GM12892 (cell line): ENCODE measurements around the gene TMPRSS2.

ENCODE experiments used
- DNase-seq: peaks from one replicate; pipeline ENCODE4 v3.0.0; 2011; ENCODE audit not compliant: insufficient read length
- FAIRE-seq: peaks from 2 replicates; lab custom pipeline; 2011; peaks lifted over from hg19 to GRCh38; lab: Jason Lieb, UNC
- POLR2A ChIP-seq: IDR thresholded peaks from 2 replicates; pipeline ENCODE4 v1.6.1; 2011; ENCODE audit warnings: low read depth, low read length, control low read depth
- POLR2AphosphoS5 ChIP-seq: IDR thresholded peaks from 2 replicates; pipeline ENCODE4 v1.6.1; 2011; ENCODE audit warnings: low read depth, low read length, control low read depth
- TAF1 ChIP-seq: IDR thresholded peaks from 2 replicates; pipeline ENCODE4 v1.6.1; 2011; ENCODE audit warnings: low read depth, mild to moderate bottlenecking, control low read depth, low read length, borderline replicate concordance

TMPRSS2 gene

GRCh38 chr21:41508415-41509144 lies 622 bp upstream of the TMPRSS2 start:
- FAIRE-seq (no peak), DNase-seq (no peak)
- TF ChIP-seq TAF1 (no peak), POLR2A (no peak), POLR2AphosphoS5 (no peak)

- TF ChIP-seq POLR2A: no peak
- TF ChIP-seq POLR2AphosphoS5: no peak
- TF ChIP-seq TAF1: no peak
- DNase-seq: no peak
- no peak for FAIRE-seq
Observed at GRCh38 chr21:41506611-41507520, 1.1 kb downstream of the TMPRSS2 start.

GRCh38 chr21:41506005-41506594 lies 1.9 kb downstream of the TMPRSS2 start:
- no peak for TF ChIP-seq POLR2AphosphoS5
- TF ChIP-seq TAF1: no peak
- no peak for TF ChIP-seq POLR2A
- FAIRE-seq: no peak
- DNase-seq: no peak

GRCh38 chr21:41504030-41504429 lies 3.9 kb downstream of the TMPRSS2 start:
- FAIRE-seq (no peak), DNase-seq (no peak)
- TF ChIP-seq POLR2AphosphoS5: no peak
- TF ChIP-seq TAF1: no peak
- no peak for TF ChIP-seq POLR2A

GRCh38 chr21:41503331-41503730 lies 4.6 kb downstream of the TMPRSS2 start:
- FAIRE-seq (no peak), DNase-seq (no peak)
- TF ChIP-seq POLR2AphosphoS5 (no peak), TAF1 (no peak), POLR2A (no peak)

GRCh38 chr21:41501919-41502318 lies 6.0 kb downstream of the TMPRSS2 start:
- FAIRE-seq (no peak), DNase-seq (no peak)
- TF ChIP-seq TAF1 (no peak), POLR2AphosphoS5 (no peak), POLR2A (no peak)

- DNase-seq (no peak), FAIRE-seq (no peak)
- TF ChIP-seq TAF1 (no peak), POLR2AphosphoS5 (no peak), POLR2A (no peak)
Observed at GRCh38 chr21:41500931-41501381, 7.0 kb downstream of the TMPRSS2 start.

- DNase-seq (no peak), FAIRE-seq (no peak)
- no peak for TF ChIP-seq TAF1
- no peak for TF ChIP-seq POLR2A
- TF ChIP-seq POLR2AphosphoS5: no peak
Observed at GRCh38 chr21:41500363-41500762, 7.6 kb downstream of the TMPRSS2 start.

GRCh38 chr21:41499920-41500319 lies 8.0 kb downstream of the TMPRSS2 start:
- TF ChIP-seq POLR2AphosphoS5: no peak
- no peak for TF ChIP-seq TAF1
- TF ChIP-seq POLR2A: no peak
- DNase-seq: no peak
- no peak for FAIRE-seq

- TF ChIP-seq POLR2AphosphoS5: no peak
- no peak for TF ChIP-seq TAF1
- TF ChIP-seq POLR2A: no peak
- FAIRE-seq (no peak), DNase-seq (no peak)
Observed at GRCh38 chr21:41497788-41498187, 10.2 kb downstream of the TMPRSS2 start.

GRCh38 chr21:41497008-41497407 lies 10.9 kb downstream of the TMPRSS2 start:
- DNase-seq (no peak), FAIRE-seq (no peak)
- no peak for TF ChIP-seq TAF1

GRCh38 chr21:41494242-41494641 lies 13.7 kb downstream of the TMPRSS2 start:
- no peak for FAIRE-seq

More at GRCh38 chr21:41494242-41494641, 13.7 kb downstream of the TMPRSS2 start:
- TF ChIP-seq POLR2A: no peak
- TF ChIP-seq POLR2AphosphoS5: no peak
- no peak for TF ChIP-seq TAF1
- DNase-seq: no peak
